Measurements from ENCODE around the gene MVP. TPM values are rescaled to one million over a fixed set of nuclear protein-coding genes. Genes with fewer than 3 reads are reported as not detected.
A peak's percentile ranks its signal among the peaks of the same experiment; 100 is the strongest.

The MVP gene
- total RNA-seq, 1 donor from 2014 or later = 2.4 TPM

DNA sequence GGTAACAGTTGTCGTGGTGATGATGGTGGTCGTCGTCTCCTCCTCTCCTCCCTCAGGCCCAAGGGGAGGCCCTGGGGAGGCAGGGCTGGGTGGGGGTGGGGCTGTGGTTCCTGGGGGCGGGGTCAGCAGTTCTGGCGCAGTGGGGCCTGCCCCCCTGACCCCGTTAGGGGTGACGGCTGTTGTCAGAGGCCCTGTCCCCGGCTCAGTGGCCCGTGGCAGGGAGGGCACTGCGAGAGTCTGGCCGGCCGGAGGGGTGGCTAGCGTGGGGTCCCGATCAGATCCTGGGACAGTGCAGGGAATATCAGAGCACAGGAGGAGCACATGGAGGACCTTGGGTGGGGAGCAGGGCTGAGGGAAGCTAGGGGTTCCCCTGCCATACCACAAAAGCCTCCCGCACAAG, 76.6 kb downstream of the MVP start:
- Histone ChIP-seq H3K9me3 (ENCODE audit: low read depth) (no peaks in the 10 kb centered on the region), H2AFZ (replicated peaks) (no peak overlapping the region), H3F3A (ENCODE audit: low read depth) (peaks cover 13% of the 10 kb centered on the region), H3K4me3 (no peak overlapping the region), H3K27me3 (peaks cover 12% of the 10 kb centered on the region), H4K20me1 (ENCODE audit: low read depth) (peaks cover 17% of the 10 kb centered on the region), H3K9ac (no peak overlapping the region), H3K4me1 (peaks cover 10% of the 10 kb centered on the region), H3K4me2 (no peak overlapping the region), H3K36me3 (no peaks in the 10 kb centered on the region), H3K79me2 (ENCODE audit: low read depth) (no peaks in the 10 kb centered on the region), H3K27ac (no peak overlapping the region)
- Mint-ChIP-seq H3K4me3 (no peak overlapping the region), H3K36me3 (no peaks in the 10 kb centered on the region), H3K27me3 (ENCODE audit: insufficient read depth, low read depth) (peaks cover 24% of the 10 kb centered on the region), H3K9me3 (no peaks in the 10 kb centered on the region), H3K27ac (no peak overlapping the region), H3K4me1 (peaks cover 16% of the 10 kb centered on the region)
- TF ChIP-seq CTCF (IDR thresholded peaks at IDR 0.05) (no peak), EZH2 (IDR thresholded peaks at IDR 0.05) (no peak), EZH2phosphoT487 (IDR thresholded peaks at IDR 0.05) (no peak)
- DNase-seq (ENCODE audit: low spot score) = no peak

DNA sequence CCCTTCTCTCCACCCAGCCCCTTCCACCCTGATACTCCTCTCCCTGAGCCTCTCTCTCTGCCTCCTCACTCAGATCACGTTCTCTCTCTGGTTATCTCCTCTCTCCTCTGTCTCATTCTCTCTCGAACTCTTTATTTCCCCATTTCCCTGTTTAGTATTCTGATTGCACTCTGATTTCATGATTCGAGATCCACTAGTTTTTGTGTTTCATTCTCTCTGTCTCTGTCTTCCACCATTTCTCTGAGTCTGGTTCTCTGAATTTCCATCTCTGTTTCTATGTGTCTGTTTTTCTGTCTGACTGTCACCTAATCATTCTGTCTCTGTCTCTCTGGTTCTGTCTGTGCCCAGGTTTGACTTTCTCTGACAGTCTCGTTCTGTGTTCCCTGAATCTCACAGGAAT, 77.1 kb downstream of the MVP start:
- no peak overlapping the region for H3K4me2 ChIP-seq
- Mint-ChIP-seq H3K9me3 (no peaks in the 10 kb centered on the region), H3K36me3 (no peaks in the 10 kb centered on the region), H3K4me3 (peak overlapping the region; percentile 0), H3K4me1 (peaks cover 14% of the 10 kb centered on the region), H3K27ac (no peak overlapping the region), H3K27me3 (ENCODE audit: insufficient read depth, low read depth) (peaks cover 28% of the 10 kb centered on the region)
- TF ChIP-seq EZH2phosphoT487 (IDR thresholded peaks at IDR 0.05) (no peak), EZH2 (IDR thresholded peaks at IDR 0.05) (no peak), CTCF (IDR thresholded peaks at IDR 0.05) (no peak)
- H3K27me3 ChIP-seq = peaks cover 12% of the 10 kb centered on the region
- no peaks in the 10 kb centered on the region for H3K79me2 ChIP-seq (ENCODE audit: low read depth)
- no peaks in the 10 kb centered on the region for H3K36me3 ChIP-seq
- H4K20me1 ChIP-seq (ENCODE audit: low read depth) = peaks cover 17% of the 10 kb centered on the region
- no peak overlapping the region for H3K9ac ChIP-seq
- H2AFZ ChIP-seq (replicated peaks) = no peak overlapping the region
- peaks cover 13% of the 10 kb centered on the region for H3F3A ChIP-seq (ENCODE audit: low read depth)
- no peak overlapping the region for H3K4me3 ChIP-seq
- no peak for DNase-seq (ENCODE audit: low spot score)
- no peaks in the 10 kb centered on the region for H3K9me3 ChIP-seq (ENCODE audit: low read depth)
- no peak overlapping the region for H3K27ac ChIP-seq
- H3K4me1 ChIP-seq = peaks cover 10% of the 10 kb centered on the region

Small RNA genes lying within 50 kb of the gene (small RNA-seq; reads per million reads assigned to genes)
- gene AC009133.6 (not detected), gene AC120114.4 (not detected)

Other genes with a start within 250 kb of the MVP start
- 0.02 and 0.25 TPM in 2 replicates for gene SPN, start 157.2 kb upstream of the MVP start, total RNA-seq (ENCODE audit: low replicate concordance)
- gene QPRT, start 141.3 kb upstream of the MVP start, total RNA-seq (ENCODE audit: low replicate concordance) = 49.6 and 112 TPM in 2 replicates
- not detected in 2 replicates for gene C16orf54, start 74.5 kb upstream of the MVP start, total RNA-seq (ENCODE audit: low replicate concordance)
- gene ZG16, start 42.2 kb upstream of the MVP start, total RNA-seq (ENCODE audit: low replicate concordance) = not detected in 2 replicates
- gene KIF22, start 29.7 kb upstream of the MVP start, total RNA-seq (ENCODE audit: low replicate concordance) = 173 and 275 TPM in 2 replicates
- 120 and 220 TPM in 2 replicates for gene MAZ, start 13.9 kb upstream of the MVP start, total RNA-seq (ENCODE audit: low replicate concordance)
- gene PRRT2, start 8.3 kb upstream of the MVP start, total RNA-seq (ENCODE audit: low replicate concordance) = 23.5 and 71.4 TPM in 2 replicates
- gene PAGR1, start 4.3 kb upstream of the MVP start, total RNA-seq (ENCODE audit: low replicate concordance) = 47.2 and 88.3 TPM in 2 replicates
- gene CDIPT, start 42.8 kb downstream of the MVP start, total RNA-seq (ENCODE audit: low replicate concordance) = 21.0 and 61.7 TPM in 2 replicates
- 11.7 and 31.5 TPM in 2 replicates for gene SEZ6L2, start 79.1 kb downstream of the MVP start, total RNA-seq (ENCODE audit: low replicate concordance)
- gene ASPHD1, start 80.0 kb downstream of the MVP start, total RNA-seq (ENCODE audit: low replicate concordance) = 0.97 and 4.5 TPM in 2 replicates
- 3.9 and 12.0 TPM in 2 replicates for gene KCTD13, start 105.8 kb downstream of the MVP start, total RNA-seq (ENCODE audit: low replicate concordance)
- 50.7 and 123 TPM in 2 replicates for gene TMEM219, start 141.6 kb downstream of the MVP start, total RNA-seq (ENCODE audit: low replicate concordance)
- gene TAOK2, start 153.4 kb downstream of the MVP start, total RNA-seq (ENCODE audit: low replicate concordance) = 13.8 and 49.9 TPM in 2 replicates
- gene HIRIP3, start 175.2 kb downstream of the MVP start, total RNA-seq (ENCODE audit: low replicate concordance) = 4.7 and 14.1 TPM in 2 replicates
- 104 and 129 TPM in 2 replicates for gene INO80E, start 175.8 kb downstream of the MVP start, total RNA-seq (ENCODE audit: low replicate concordance)
- gene DOC2A, start 190.6 kb downstream of the MVP start, total RNA-seq (ENCODE audit: low replicate concordance) = 3.1 and 8.1 TPM in 2 replicates
- not detected in 2 replicates for gene C16orf92, start 202.7 kb downstream of the MVP start, total RNA-seq (ENCODE audit: low replicate concordance)
- gene TLCD3B, start 210.8 kb downstream of the MVP start, total RNA-seq (ENCODE audit: low replicate concordance) = 2.4 and 9.0 TPM in 2 replicates
- gene ALDOA, start 245.3 kb downstream of the MVP start, total RNA-seq (ENCODE audit: low replicate concordance) = 469 and 981 TPM in 2 replicates